ENCODE results near the gene AMBRA1.

DNA sequence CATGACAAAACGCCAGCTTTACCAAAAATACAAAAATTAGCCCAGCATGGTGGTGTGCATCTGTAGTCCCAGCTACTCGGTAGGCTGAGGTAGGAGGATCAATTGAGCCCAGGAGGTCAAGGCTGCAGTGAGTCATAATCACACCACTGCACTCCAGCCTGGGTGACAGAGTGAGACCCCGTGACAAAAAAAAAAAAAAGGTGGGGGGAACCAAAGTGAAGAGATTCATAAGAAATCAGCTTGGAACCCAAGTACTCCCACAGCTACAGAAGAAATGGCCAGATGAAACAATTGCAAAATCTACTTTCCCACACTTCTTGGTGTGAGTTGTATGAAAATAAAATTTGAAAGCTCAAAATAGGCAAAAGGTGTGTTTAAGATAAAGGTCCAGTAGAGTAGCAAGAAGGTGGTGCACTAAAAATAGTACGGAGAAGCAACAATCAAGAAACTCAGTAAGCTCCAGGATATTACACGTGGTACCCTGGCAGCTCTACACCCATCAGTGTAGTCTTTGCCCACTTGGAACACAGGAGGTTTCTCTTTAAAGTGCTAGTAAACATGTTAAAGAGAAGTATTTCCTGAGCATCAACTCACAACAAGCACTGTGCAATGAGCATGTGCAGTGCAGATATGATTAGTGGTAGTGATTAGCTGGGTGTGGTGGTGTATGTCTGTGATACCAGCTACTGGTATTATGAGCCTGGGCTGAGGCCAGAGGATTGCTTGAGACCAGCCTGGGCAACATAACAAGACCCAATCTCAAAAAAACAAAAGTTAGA, 17.9 kb upstream of the AMBRA1 start:
- TF ChIP-seq, protein P1, sequence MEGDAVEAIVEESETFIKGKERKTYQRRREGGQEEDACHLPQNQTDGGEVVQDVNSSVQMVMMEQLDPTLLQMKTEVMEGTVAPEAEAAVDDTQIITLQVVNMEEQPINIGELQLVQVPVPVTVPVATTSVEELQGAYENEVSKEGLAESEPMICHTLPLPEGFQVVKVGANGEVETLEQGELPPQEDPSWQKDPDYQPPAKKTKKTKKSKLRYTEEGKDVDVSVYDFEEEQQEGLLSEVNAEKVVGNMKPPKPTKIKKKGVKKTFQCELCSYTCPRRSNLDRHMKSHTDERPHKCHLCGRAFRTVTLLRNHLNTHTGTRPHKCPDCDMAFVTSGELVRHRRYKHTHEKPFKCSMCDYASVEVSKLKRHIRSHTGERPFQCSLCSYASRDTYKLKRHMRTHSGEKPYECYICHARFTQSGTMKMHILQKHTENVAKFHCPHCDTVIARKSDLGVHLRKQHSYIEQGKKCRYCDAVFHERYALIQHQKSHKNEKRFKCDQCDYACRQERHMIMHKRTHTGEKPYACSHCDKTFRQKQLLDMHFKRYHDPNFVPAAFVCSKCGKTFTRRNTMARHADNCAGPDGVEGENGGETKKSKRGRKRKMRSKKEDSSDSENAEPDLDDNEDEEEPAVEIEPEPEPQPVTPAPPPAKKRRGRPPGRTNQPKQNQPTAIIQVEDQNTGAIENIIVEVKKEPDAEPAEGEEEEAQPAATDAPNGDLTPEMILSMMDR (conservative IDR thresholded peaks at IDR 0.05; ENCODE audit: low read depth, low read length) = no peak
- TF ChIP-seq EZH2 (IDR thresholded peaks at IDR 0.05; ENCODE audit: low read length, unreplicated experiment) = no peak
